T-helper 17 cell (primary cell): ENCODE data around the gene HSD17B13. TPM values are rescaled to one million over a fixed set of nuclear protein-coding genes. Genes with fewer than 3 reads are reported as not detected.
A peak's percentile ranks its signal among the peaks of the same experiment; 100 is the strongest.

Source experiments
- ATAC-seq: fragments of 150-1000 bp; cut with Tn5 transposase; 2 replicates; pipeline ENCODE4 v1.10.0; 2021; ENCODE audit warnings: mild to moderate bottlenecking, moderate library complexity
- DNase-seq, 3 donors: peaks; one replicate each; pipeline versions ENCODE4 v3.0.0 to v3.0.0-alpha.2; 2020 to 2021
- H3K9me3 ChIP-seq: one replicate; pipeline ENCODE4 v1.7.0; 2013; ENCODE audit warnings: low read length, mild to moderate bottlenecking; ENCODE audit not compliant: control insufficient read depth, poor library complexity, severe bottlenecking
- H3K27ac Mint-ChIP-seq: one replicate; pipeline ENCODE4 v1.8.0; 2022; ENCODE audit warnings: mild to moderate bottlenecking, moderate library complexity, mixed read lengths
- H3K27me3 Mint-ChIP-seq: one replicate; pipeline ENCODE4 v1.8.0; 2022; ENCODE audit warnings: mixed read lengths
- H3K36me3 Mint-ChIP-seq: one replicate; pipeline ENCODE4 v1.8.0; 2022; ENCODE audit warnings: low read depth, mixed read lengths
- H3K4me1 Mint-ChIP-seq: one replicate; pipeline ENCODE4 v1.8.0; 2022; ENCODE audit warnings: mild to moderate bottlenecking, mixed read lengths
- H3K4me3 Mint-ChIP-seq: one replicate; pipeline ENCODE4 v1.8.0; 2022; ENCODE audit warnings: mild to moderate bottlenecking, moderate library complexity, mixed read lengths
- total RNA-seq, 4 donors: library from RNA in 2 of 4; stranded (reverse) in 2 of 4; gene quantifications; one replicate each; pipeline ENCODE4 v1.2.3 and lab custom pipeline; 2022 to 2026

HSD17B13 gene, protein sequence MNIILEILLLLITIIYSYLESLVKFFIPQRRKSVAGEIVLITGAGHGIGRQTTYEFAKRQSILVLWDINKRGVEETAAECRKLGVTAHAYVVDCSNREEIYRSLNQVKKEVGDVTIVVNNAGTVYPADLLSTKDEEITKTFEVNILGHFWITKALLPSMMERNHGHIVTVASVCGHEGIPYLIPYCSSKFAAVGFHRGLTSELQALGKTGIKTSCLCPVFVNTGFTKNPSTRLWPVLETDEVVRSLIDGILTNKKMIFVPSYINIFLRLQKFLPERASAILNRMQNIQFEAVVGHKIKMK
- total RNA-seq (under 1 TPM in 1 of 2 donors, not detected in 1; 0.20 TPM), total RNA-seq (lab: John Stamatoyannopoulos, UW) (0.12 to 0.30 reads per million in 2 donors)

DNA sequence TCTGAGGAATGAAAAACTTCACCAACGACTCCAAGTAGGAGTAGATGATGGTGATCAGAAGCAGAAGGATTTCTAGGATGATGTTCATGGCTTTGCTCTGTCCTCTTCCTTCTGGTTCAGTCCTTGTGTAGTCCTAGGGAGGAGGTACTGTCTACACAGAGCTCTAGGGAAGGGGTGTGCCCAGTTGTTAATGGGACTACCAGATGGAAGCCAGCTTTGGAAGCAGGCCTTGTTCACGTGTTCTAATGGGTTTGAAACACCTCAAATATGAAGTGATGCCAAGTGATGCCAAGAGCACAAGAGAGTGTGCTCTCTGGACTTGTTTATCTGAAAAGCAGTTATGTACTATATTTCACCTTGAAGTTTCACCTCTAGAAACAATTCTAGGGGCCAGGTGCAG lies at the start of gene HSD17B13:
TSS of gene HSD17B13 (minus strand) at position 129 of the 400 bp plus-strand sequence. CDS start at position 88, 41 bp downstream.
- H3K4me1 Mint-ChIP-seq = no peaks in the 10 kb centered on the region
- no peak within 1 kb of the TSS for H3K27ac Mint-ChIP-seq
- no peak for ATAC-seq
- H3K36me3 Mint-ChIP-seq = no peaks in the 10 kb centered on the region
- H3K27me3 Mint-ChIP-seq = no peaks in the 10 kb centered on the region
- H3K4me3 Mint-ChIP-seq = no peak within 1 kb of the TSS
- DNase-seq = no peak
- no peaks in the 10 kb centered on the region for H3K9me3 ChIP-seq

DNA sequence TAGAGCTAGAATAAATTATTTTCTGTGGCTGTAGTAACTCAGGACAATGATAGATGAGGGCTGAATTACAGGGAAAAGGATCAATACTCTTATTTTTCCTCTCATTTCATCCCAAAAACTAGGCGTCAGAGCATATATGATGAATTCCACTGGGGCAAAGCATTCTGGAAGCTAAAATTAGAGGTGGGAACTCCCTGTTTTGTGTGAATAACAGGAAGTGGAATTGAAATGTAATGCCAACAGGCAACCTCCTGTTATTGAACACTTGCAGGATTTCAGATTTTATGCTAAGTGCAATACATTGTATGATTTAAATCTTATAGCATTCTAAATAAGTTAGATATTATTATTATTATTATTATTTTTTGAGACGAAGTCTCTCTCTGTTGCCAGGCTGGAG lies 47.4 kb upstream of the HSD17B13 start:
- Mint-ChIP-seq H3K27me3 (no peaks in the 10 kb centered on the region), H3K4me3 (no peak overlapping the region), H3K36me3 (peaks cover 5% of the 10 kb centered on the region), H3K27ac (peak overlapping the region; percentile 68), H3K4me1 (peaks cover 2% of the 10 kb centered on the region)
- H3K9me3 ChIP-seq = no peaks in the 10 kb centered on the region
- ATAC-seq (no peak), DNase-seq (no peak)

DNA sequence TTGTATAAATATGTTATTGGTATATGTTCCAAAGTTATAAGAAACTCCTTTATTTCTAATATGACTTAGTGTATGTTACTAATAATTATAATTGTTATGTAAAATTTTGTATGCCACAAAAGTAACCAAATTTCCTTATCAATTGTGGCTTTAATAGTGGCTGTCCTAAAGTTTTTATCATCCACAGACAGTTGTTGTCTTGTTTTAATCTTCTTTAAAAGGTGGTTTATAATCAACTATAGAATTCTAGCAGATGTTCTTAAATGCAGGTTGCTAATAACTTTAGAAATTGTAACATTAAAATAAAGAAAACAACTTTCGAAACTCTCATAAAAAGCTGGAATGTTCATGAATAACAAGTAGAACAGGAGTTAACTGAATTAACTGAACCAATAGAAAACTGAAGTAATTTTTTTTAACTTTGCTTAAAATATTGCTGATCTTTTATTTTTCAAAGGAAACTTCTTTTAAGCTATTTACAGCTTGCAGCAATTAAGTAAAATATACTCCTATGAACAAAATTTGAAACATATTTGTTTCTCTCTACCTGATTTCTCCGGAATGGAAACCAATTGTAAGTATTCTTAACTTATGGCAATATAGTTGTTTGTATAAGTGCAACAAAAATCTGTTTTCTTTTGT lies 44.0 kb upstream of the HSD17B13 start:
- no peaks in the 10 kb centered on the region for H3K9me3 ChIP-seq
- peaks cover 5% of the 10 kb centered on the region for H3K36me3 Mint-ChIP-seq
- peaks cover 2% of the 10 kb centered on the region for H3K4me1 Mint-ChIP-seq
- DNase-seq (no peak), ATAC-seq (no peak)
- no peak overlapping the region for H3K27ac Mint-ChIP-seq
- no peak overlapping the region for H3K4me3 Mint-ChIP-seq
- no peaks in the 10 kb centered on the region for H3K27me3 Mint-ChIP-seq

DNA sequence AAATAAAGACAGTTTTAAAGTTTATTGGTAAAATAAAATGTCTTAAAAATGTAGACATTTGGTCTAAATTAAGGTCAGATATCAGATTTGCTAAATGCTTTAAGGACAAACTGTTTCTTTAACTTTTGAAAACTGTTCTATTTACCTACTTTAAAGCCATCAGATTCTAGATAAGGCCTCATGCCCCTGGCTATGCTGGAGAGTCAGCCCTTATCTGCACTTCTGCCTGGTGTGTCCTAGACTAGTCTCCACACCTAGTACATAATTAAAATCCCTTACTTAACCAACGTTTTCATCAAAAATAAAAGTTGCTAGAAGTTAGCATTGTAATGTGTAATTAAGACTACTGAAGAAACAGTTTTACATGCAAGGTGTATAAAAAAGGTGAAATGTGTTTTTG lies 42.7 kb upstream of the HSD17B13 start:
- no peaks in the 10 kb centered on the region for H3K4me1 Mint-ChIP-seq
- no peak for DNase-seq
- no peak for ATAC-seq
- H3K36me3 Mint-ChIP-seq = peaks cover 2% of the 10 kb centered on the region
- H3K4me3 Mint-ChIP-seq = no peak overlapping the region
- H3K27me3 Mint-ChIP-seq = no peaks in the 10 kb centered on the region
- peak overlapping the region; percentile 24 for H3K27ac Mint-ChIP-seq
- H3K9me3 ChIP-seq = no peaks in the 10 kb centered on the region

DNA sequence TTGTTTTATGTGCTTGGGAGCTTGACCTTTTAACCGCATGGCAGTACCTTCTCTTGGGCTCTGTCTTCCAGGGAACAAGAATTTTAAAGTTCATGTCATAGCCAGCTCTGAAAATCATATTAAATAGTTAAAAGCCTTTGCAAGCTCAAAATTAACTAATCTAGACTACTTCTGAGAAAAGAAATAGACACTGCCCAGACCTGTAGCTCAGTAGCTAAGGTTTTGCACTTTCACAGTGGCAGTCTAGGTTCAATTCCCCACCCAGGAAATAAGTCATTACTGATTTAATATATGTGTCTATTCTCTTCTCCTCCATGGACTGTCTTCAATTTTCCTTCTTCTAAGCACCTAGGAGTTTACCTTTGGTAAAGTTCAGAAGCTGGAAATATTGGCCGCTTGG lies 40.9 kb upstream of the HSD17B13 start:
- Mint-ChIP-seq H3K36me3 (peaks cover 4% of the 10 kb centered on the region), H3K27me3 (no peaks in the 10 kb centered on the region), H3K4me3 (no peak overlapping the region), H3K4me1 (no peaks in the 10 kb centered on the region), H3K27ac (no peak overlapping the region)
- no peak for ATAC-seq
- no peak for DNase-seq
- H3K9me3 ChIP-seq = no peaks in the 10 kb centered on the region

DNA sequence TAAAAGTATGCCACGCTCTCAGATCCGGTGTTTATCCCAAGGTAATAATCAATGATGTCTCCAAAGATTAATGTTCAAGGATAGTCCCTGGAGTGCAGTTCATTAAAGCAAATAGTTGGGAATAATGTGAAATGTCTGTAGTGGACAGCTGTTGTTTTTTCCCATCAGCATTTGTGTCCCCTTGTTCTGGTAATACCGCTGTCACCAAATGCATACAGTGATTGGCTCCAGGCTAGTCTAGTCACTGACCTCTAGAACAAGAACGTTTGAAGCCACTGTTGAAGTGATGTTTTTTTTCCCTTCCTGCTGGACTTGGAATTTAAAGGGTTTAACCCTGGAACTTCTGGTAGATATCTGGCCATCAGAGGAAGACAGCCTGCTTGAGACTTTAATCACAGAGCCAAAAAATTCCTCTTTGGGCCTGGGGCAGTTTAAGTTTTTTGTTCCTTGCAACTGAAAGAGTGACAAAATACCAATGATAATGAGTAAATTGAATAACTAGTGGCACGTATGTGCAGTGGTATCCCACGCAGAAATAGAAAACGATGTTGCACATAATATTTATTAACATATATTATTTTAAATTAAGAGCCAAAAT lies 37.8 kb upstream of the HSD17B13 start:
- Mint-ChIP-seq H3K4me3 (no peak overlapping the region), H3K4me1 (no peaks in the 10 kb centered on the region), H3K27me3 (no peaks in the 10 kb centered on the region), H3K36me3 (peaks cover 2% of the 10 kb centered on the region), H3K27ac (no peak overlapping the region)
- DNase-seq (no peak), ATAC-seq (no peak)
- H3K9me3 ChIP-seq = no peaks in the 10 kb centered on the region

DNA sequence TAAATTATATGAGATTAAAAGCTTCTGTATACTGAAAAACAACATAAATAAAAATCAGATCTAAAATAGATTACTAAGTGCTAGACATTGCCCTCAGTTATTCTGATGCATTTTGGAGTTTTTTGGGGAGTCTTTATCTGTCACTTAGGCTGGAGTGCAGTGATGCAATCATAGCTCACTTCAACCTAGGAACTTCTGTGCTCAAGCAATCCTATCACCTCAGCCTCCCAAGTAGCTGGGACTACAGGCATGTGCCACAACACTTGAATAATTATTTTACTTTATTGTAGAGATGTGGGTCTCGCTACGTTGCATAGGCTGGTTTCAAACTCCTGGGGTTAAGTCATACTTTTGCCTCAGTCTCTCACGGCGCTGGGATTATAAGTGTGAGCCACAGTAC lies 36.6 kb upstream of the HSD17B13 start:
- H3K4me3 Mint-ChIP-seq = no peak overlapping the region
- H3K27ac Mint-ChIP-seq = peak overlapping the region; percentile 2
- H3K36me3 Mint-ChIP-seq = peaks cover 2% of the 10 kb centered on the region
- no peaks in the 10 kb centered on the region for H3K9me3 ChIP-seq
- no peaks in the 10 kb centered on the region for H3K4me1 Mint-ChIP-seq
- DNase-seq (no peak), ATAC-seq (no peak)
- no peaks in the 10 kb centered on the region for H3K27me3 Mint-ChIP-seq

DNA sequence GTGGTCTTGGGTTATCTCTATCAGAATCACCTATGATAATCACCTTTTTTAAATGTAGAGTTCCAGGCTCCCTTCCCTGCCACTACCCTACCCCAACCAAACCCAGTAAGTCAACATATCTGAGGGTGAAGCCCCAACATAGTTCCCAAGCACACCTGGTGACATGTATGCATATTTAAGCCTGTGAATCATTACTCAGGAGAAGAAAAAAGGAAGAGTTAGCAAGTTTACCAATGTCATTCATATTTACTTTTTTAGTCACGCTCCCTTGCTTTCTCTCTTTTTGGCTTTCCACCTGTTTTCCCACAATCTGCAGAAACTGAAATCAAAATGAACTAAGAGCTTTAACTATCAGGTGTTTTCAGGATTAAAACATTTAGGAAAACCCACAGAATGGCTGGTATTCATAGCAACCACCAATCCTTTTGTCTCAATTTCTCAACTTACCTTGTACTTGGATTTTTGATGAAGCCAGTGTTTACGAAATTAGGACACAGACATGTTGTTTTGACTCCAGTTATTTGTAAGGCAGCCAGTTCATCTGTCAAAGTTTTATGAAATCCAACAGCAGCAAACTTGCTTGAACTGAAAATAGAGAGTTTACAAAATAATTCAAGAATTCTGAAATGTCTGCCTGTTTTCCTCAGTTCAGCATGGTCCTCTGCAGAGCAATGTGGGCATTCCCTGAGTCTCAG lies 34.3 kb upstream of the HSD17B13 start:
- no peak overlapping the region for H3K27ac Mint-ChIP-seq
- H3K4me3 Mint-ChIP-seq = no peak overlapping the region
- no peak for ATAC-seq
- no peaks in the 10 kb centered on the region for H3K4me1 Mint-ChIP-seq
- H3K36me3 Mint-ChIP-seq = peaks cover 2% of the 10 kb centered on the region
- H3K9me3 ChIP-seq = no peaks in the 10 kb centered on the region
- no peak for DNase-seq
- H3K27me3 Mint-ChIP-seq = no peaks in the 10 kb centered on the region

DNA sequence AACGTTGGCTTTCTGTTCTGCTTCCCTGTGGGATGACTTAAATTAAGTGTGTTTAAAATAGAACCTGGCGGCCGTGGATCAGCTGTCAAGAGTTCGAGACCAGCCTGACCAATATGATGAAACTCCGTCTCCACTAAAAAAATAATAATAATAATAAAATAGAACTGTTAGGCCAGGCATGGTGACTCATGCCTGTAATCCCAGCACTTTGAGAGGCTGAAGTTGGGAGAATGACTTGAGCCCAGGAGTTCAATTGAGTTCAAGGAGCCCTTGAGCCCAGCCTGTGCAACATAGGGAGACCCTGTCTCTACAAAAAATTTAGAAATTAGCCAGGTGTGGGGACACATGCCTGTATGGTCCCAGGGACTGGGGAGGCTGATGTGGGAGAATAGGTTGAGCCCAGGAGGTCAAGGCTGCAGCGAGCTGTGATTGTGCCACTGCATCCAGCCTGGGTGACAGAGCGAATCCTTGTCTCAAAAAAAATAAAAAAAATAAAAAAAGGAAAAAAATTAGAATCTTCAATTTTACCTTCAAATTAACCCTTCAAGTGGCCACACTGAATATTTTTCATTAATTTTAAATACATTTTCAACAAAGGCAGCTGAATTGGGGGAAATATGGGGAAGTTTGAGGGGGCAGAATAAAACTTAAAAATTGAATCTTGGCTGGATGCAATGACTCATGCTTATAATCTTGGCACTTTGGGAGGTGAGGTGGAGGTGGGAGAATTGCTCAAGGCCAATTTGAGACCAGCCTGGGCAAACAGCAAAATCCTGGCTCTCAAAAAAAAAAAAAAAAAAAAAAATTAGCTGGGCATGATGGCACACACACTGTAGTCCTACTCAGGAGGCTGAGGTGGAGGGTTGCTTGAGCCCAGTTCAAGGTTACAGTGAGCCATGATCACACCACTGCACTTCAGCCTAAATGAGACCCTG lies 31.8 kb upstream of the HSD17B13 start:
- no peaks in the 10 kb centered on the region for H3K4me1 Mint-ChIP-seq
- ATAC-seq = no peak
- no peak for DNase-seq
- H3K27me3 Mint-ChIP-seq = no peaks in the 10 kb centered on the region
- H3K36me3 Mint-ChIP-seq = peaks cover 2% of the 10 kb centered on the region
- no peaks in the 10 kb centered on the region for H3K9me3 ChIP-seq
- no peak overlapping the region for H3K4me3 Mint-ChIP-seq
- H3K27ac Mint-ChIP-seq = peak overlapping the region; percentile 16

DNA sequence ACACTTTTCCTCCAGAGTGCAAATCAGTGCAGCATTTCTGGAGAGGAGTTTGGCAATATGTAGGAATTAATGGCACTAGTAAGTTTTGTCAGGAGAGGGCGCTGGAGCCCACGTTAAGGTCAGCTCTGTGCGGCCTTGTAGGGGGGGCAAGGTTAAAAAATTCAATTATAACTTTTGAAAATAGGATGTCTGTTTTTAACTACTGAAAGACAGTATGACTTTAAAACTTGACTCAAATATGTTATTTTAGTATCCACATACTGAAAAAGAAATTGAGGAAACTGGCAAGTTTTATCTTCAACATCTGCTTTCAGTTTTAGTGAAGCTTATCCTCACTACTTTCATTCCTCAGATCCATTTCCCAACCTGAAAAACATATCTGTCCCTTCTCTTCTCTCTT lies 30.9 kb upstream of the HSD17B13 start:
- no peaks in the 10 kb centered on the region for H3K4me1 Mint-ChIP-seq
- H3K27ac Mint-ChIP-seq = peak overlapping the region; percentile 16
- H3K9me3 ChIP-seq = no peaks in the 10 kb centered on the region
- H3K27me3 Mint-ChIP-seq = no peaks in the 10 kb centered on the region
- H3K36me3 Mint-ChIP-seq = no peaks in the 10 kb centered on the region
- DNase-seq = peak in 1 of 3 donors; percentile 31
- ATAC-seq = peak; percentile 58
- H3K4me3 Mint-ChIP-seq = no peak overlapping the region

DNA sequence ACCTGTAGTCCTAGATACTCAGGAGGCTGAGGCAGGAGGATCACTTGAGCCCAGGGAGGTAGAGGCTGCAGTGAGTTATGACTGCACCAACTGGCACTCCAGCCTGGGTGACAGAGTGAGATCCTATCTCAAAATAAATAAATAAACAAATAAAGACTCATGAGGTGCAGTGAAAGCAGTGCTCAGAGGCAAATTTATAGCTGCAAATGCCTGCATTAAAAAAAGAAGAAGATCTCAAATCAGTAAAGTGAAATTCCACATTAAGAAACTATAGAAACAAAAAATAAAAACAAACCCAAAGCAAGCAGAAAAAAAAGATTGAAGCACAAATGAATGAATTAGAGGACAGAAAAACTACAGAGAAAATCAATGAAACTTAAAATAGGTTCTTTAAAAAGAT lies 22.5 kb upstream of the HSD17B13 start:
- no peaks in the 10 kb centered on the region for H3K4me1 Mint-ChIP-seq
- no peak overlapping the region for H3K4me3 Mint-ChIP-seq
- DNase-seq (no peak), ATAC-seq (no peak)
- H3K36me3 Mint-ChIP-seq = peaks cover 3% of the 10 kb centered on the region
- no peaks in the 10 kb centered on the region for H3K9me3 ChIP-seq
- no peaks in the 10 kb centered on the region for H3K27me3 Mint-ChIP-seq
- no peak overlapping the region for H3K27ac Mint-ChIP-seq

DNA sequence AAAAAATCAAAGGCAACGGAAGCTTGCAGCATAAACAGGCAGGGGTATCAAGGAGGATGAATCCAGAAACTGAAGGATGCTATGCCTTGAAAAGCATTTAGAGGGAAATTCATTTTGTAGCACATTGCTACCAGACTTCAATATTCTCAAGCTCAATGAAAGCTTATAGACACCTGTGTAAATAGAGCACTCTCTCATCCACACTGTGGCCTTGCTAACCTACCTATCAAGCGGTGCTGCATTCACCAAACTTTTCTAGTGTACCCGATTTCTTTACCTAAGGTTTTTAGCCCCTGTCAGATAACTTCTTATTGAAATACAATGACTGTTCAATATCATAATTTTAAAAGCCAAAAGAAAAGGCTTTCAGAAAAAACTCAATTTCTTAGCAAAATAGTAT lies 20.2 kb upstream of the HSD17B13 start:
- H3K9me3 ChIP-seq = no peaks in the 10 kb centered on the region
- Mint-ChIP-seq H3K27ac (no peak overlapping the region), H3K4me1 (no peaks in the 10 kb centered on the region), H3K27me3 (no peaks in the 10 kb centered on the region), H3K36me3 (peaks cover 8% of the 10 kb centered on the region), H3K4me3 (no peak overlapping the region)
- no peak for ATAC-seq
- no peak for DNase-seq
